ENCODE data around the gene DHRS3. TPM values are rescaled to one million over a fixed set of nuclear protein-coding genes. Genes with fewer than 3 reads are reported as not detected.

The DHRS3 gene
- total RNA-seq, 1 donor from 2014 or later = 44.8 TPM

DNA sequence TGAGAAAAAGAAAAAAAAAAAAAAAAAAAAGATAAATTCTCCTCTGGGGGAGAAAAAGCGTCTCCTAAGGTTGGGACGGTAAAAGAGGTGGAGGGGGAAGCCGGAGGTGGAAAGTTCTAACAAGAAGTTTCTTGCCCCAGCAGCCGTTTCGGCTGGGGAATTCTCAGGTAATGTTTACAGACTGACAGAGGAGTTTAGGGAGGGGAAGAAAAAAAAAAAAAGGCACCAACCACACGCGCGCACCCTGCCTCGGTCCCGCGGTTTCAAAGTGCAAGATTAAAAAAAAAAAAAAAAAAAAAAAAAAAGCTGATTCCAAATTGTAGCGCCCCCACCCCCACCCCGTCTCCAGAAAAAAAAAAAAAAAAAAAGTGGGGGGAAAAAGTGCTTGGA lies 504 bp downstream of the DHRS3 start:
- intact Hi-C loops (cut with micrococcal nuclease) = loop anchor here (5.0 kb wide), 3 partner anchors 320 to 455 kb away; no protein-coding TSS in a partner anchor

DNA sequence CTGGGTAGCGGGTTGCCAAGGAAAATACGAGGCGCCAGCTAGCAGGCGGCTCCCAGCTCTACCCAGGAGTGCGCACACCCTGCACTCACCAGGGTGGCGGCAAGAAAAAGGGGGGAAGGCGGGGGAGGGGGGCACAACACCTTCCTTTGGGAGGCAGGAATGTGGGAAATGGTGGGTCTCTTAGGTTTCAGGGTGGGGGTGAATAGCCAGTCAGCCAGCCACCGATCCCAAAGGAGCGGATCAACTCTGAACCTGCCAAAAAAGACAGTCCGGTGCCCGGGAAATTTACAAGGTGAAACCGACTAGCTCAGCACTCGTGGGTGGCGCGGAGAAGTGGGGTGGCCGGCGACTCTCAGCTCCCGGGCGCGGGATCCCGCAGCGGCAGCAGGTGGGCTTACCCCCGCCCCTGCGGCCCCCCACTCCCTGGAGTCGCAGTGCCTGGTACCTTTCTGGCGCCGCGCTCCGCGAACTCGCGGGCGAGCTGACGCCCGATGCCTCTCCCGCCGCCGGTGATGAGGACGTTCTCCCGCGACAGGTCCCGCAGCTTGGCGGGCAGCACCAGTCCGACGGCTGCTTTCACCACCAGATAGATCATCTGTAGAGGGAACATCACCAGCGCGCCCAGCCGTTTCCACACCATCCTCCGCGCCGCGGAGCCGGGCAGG lies 1.2 kb downstream of the DHRS3 start:
- intact Hi-C loops (cut with micrococcal nuclease) = loop anchor here (5.0 kb wide), 3 partner anchors 320 to 455 kb away; no protein-coding TSS in a partner anchor

GRCh38 chr1:12615865-12616708 lies 1.9 kb downstream of the DHRS3 start:
- intact Hi-C loops (cut with micrococcal nuclease) = loop anchor here (5.0 kb wide), 3 partner anchors 319 to 454 kb away; no protein-coding TSS in a partner anchor

DNA sequence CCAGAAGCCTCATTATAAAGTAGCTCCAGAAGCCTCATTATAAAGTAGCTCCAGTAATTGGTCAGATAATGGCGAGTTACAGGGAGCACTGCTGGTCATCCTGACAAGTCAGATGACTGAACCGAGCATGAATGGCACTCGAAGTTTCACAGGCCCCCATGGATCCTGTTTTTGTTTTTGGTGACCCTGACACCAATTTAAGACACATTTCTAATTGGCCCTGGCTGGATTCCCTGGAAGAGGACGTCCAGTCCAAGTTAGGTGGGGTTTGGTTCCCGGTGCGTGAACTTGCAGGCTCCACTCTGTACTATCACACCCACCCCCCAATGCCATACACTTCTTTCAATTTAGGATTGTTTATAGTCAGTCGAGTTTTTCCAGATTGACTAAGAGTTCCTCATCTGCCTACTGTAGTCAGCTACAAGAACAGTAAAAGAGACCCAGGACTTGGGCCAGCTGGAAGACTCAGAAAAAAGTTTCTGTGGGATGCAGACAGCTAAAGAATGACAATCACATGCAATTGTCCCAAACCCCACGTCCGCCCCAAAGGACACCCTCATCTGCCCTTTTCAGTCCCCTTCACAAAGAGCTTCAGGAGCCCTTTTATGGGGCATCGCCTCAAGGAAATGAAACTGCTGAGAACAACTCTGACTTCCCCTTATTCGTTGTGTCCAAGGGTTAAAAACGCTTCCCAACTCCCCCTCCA lies 2.7 kb downstream of the DHRS3 start:
- intact Hi-C loops (cut with micrococcal nuclease) = loop anchor here (5.0 kb wide), 3 partner anchors 318 to 453 kb away; no protein-coding TSS in a partner anchor

DNA sequence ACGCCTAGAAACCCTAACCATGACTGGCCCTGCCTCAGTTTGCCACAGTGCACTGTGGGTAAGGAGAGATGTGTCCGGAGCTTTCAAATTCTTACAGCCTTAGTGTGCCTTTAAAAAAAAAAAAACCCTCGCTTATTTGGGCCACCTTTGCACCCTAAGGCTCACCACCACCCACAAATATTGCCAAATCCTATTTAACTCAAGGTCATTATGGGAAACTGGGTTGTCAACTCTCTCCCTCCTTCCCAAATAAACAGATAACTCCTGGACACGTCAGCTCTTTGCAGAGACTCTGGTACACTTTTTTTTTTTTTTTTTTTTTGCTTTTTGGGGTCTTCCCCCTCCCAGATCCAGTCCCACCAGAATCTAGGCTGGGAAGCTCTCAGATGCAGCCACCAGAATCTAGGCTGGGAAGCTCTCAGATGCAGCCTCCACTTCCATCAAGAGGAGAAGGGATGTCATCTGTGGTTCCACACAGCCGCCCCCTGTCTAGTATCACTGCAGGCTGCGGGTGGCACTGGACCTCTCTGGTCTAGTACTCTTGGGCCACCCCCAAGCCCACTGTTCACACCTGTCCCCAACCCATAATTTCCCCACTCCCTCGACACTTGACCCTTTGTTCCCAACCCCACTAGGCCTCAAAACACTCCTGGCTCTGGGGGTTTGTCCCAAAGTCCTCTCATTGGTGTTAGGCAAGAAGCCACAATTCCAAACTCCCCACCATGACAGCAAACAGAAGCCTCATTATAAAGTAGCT lies 3.4 kb downstream of the DHRS3 start:
- intact Hi-C loops (cut with micrococcal nuclease) = loop anchor here (5.0 kb wide), 3 partner anchors 317 to 452 kb away; no protein-coding TSS in a partner anchor

DNA sequence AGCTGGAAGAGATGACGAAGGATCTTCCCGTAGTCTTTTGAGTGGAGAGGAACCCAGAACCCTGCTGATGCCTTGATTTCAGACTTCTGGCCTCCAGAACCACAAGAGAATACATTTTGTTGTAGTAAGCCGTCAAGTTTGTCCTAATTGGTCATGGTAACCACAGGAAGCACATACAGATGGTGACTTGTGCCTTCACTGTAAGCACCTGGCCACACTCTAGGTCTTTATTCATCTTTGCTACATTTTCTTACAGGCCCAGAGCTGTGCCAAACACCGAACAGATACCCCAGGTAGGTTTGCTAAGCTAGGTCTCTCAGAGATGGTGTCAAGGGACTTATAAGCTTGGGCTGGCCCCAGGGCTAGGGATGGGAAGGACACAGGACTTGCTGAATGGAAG lies 4.8 kb downstream of the DHRS3 start:
- intact Hi-C loops (cut with micrococcal nuclease) = no loop called here

GRCh38 chr1:12610941-12611340 lies 7.1 kb downstream of the DHRS3 start:
- intact Hi-C loops (cut with micrococcal nuclease) = no loop called here

DNA sequence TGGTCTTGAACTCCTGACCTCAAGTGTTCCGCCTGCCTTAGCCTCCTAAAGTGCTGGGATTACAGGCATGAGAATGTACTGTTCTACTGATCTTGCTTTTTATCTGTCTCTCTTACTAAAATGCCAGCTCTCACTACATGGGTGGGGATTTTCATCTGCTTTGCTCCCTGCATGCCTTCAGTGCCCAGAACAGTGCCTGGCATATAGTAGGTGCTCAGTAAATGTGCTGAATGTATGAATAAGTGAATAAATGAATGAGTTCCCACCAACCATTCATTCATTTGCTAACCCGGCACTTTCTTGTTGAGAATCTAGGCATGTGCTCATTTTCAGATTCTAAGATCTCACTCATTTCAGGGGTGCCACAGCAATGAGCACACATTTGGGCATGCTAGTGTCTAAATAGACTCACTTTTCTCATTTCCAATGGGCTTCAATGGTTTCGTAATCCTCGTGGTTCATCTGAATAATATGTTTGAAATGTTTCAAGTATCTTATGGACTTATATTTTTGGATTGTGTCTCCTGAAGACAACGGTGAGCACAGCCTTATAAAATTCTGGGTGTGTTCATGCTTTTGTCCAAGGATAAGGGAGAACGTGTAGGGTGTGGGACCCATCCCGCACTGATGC lies 7.6 kb downstream of the DHRS3 start:
- intact Hi-C loops (cut with micrococcal nuclease) = no loop called here

DNA sequence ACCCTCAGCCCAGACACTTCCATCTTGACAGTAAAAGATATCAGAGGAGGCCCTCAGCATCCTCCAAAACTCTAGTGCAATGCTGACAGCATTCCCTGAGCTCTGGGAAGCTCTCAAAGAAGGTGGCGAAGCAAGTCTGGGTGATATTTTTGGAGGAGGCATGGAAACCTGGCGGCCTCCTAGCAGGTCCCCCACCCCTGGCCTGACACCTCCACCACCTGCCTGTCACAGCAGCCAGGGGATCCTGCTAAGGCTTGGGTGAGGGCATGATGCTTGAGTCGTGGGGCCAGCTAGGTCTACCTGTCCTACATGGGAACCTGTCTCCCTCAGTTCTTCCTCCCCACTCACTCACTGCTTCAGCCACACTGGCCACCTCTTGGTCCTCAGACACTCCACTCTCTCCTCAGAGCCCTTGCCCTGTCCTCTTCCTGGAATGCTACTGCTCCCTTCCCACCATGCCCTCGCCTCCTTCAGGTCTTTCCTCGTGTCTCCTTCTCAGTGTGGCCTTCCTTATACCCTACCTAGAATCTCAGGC lies 8.5 kb downstream of the DHRS3 start:
- intact Hi-C loops (cut with micrococcal nuclease) = no loop called here

DNA sequence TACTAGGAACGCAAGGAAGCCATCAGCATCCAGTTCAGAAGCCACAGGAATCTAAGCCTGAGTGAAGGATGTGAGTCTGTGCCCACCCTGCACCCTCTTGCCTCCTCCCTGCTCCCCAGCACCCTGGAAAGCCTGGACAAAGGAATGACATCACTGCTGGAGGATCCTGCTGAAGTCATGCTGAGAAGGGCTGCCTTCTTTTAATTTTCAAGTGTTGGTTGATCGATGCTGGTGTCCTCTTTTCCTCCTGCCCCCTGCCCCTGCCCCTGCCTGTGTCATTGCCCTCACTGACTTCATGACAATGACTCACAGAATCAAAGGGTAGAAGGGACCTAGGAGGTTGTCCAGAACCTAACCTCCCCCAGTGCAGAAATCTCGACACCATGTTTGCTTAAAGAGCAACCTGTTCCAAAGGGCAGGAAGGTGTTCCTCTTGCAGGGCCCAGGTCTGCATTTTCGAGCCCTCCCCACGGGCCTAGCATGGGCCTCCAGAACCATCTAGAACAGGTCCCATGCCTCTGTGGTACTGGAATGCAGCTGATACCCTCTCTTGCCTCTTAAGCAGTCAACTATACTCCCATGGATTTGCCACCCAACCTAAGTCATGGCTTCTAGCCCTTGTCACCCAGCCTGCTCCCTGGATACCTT lies 9.6 kb downstream of the DHRS3 start:
- intact Hi-C loops (cut with micrococcal nuclease) = no loop called here

GRCh38 chr1:12607263-12607662 lies 10.7 kb downstream of the DHRS3 start:
- intact Hi-C loops (cut with micrococcal nuclease) = no loop called here

DNA sequence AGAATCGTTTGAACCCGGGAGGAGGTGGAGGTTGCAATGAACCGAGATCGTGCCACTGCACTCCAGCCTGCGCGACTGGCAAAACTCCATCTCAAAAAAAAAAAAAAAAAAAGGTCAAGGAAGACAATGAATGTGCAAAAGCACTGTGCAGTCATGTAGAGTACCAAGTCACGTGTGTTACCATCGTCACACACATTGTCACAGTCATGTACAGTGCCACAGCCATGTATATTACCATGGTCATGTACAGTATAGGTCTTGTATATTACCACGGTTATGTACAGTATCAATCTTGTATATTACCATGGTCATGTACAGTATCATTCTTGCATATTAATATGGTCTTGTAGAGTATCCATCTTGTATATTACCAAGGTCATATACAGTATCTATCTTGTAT lies 13.0 kb downstream of the DHRS3 start:
- intact Hi-C loops (cut with micrococcal nuclease) = loop anchor here (1.0 to 5.0 kb wide), 2 partner anchors 13 to 93 kb away; partner anchors contain the start of gene DHRS3

DNA sequence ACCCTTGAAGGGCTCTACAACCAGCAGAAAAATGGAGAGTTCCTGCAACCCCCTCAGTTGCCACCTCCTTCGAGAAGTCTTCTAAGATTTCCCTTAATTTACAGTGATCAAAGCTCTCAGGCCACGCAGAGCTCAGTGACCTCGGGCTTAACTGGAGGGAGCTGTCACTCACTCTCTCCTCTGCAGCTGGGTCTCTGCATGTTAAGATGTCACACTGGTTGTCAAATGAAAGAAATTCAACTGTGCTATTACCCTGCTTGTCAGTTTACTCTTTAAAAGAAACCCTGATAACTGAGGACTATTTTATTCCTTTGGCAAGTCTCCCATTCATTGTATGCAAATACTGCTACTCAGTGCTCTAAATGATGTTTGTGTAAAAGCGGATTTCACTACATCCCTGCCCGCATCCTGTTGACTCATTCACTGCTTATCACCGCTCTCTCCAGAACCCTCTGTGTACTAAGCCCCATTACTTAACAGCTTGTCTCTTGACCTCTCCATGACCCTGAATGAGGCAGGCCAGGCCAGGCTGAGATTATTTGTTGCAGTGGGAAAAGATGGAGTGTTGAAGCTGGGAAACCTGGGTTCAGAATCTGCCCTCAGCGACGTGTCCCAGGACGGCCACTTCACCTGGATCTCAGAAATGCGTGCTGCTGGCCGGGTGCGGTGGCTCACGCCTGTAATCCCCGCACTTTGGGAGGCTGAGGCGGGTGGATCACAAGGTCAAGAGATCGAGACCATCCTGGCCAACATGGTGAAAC lies 13.7 kb downstream of the DHRS3 start:
- intact Hi-C loops (cut with micrococcal nuclease) = loop anchor here (1.0 to 5.0 kb wide), 2 partner anchors 14 to 92 kb away; partner anchors contain the start of gene DHRS3

- intact Hi-C loops (cut with micrococcal nuclease) = loop anchor here (5.0 kb wide), 1 partner anchor 91 kb away; no protein-coding TSS in a partner anchor
These were observed 14.8 kb downstream of the DHRS3 start for GRCh38 chr1:12603224-12603623.

DNA sequence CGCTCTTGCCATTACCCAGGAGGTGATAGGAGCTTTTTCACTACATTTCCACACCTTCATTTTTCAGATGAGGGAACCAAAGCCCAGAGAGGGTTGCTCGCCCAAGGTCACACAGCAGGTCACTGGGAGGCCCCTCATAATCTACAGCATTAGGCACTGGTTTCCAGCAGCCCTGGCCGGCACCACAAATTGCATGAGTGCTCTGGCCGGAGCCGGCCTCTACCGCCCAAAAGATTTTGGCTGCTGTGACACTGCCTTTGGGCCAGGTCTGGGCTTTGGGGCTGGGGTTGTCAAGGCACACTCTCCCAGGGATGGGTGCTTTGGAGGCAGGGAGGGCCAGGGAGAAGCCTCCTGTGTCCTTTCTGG lies 15.4 kb downstream of the DHRS3 start:
- intact Hi-C loops (cut with micrococcal nuclease) = loop anchor here (5.0 kb wide), 1 partner anchor 90 kb away; no protein-coding TSS in a partner anchor

GRCh38 chr1:12601700-12602658 lies 16.0 kb downstream of the DHRS3 start:
- intact Hi-C loops (cut with micrococcal nuclease) = loop anchor here (1.0 to 5.0 kb wide), 2 partner anchors 17 to 90 kb away; no protein-coding TSS in a partner anchor

DNA sequence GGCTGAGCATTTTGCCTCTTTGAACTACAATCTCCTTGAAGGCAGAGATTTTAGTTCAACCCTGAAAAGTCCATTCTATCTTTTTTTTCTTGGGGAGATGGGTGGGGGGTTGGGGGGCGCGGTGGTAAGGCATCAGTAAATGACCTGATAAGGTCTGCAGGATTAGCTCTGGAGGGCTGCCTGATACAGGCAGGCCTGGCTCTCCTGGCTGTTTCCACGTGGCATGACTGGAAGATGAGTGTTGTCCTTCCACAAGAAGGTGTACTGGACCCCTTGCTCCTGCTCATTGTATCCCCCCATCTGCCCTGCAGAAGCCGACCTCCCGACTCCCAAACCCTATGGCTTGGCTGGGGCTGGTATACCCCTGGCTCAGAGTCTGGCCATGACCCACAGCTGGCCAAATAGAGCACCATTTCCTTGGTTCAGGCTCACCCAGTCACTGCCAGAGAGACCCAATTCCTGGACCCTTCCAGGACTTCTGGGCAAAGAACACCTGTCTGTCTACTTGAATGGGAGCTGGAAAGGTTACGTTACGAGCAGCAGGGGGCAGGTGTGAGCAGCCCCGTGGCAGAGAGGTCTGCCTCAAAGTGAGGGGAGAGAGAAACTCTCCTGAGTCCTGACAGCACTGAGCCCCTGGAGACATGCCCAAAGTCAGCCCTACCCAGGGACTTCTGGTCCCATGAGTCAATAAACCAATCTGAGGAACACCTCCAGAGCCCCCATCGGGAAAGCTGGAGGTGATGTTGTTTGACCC lies 17.0 kb downstream of the DHRS3 start:
- intact Hi-C loops (cut with micrococcal nuclease) = loop anchor here (1.0 to 5.0 kb wide), 2 partner anchors 18 to 89 kb away; no protein-coding TSS in a partner anchor

All from T-helper 2 cell treated with Interferon-gamma antibody and Interleukin-4, amounts not matched to agents 100 ng/mL and 5 ng/mL, for 36 hours (primary cell).